ENCODE data around the gene SLX1A. TPM values are rescaled to one million over a fixed set of nuclear protein-coding genes. Genes with fewer than 3 reads are reported as not detected.
"Not testable (repeated sequence)": the region's sequence is repeated elsewhere in the genome, so short reads cannot be mapped to it uniquely, and the experiment has no call there.

Gene SLX1A
- total and polyA plus RNA-seq, 9 donors, result 3.5 to 60.9 (median 26.4) TPM

GRCh38 chr16:30187971-30188561, 5.6 kb upstream of the SLX1A start:
- TF ChIP-seq POLR2A (IDR thresholded peaks at IDR 0.05), result no peak
- no peak for TF ChIP-seq CTCF (IDR thresholded peaks at IDR 0.05)
- no peak for TF ChIP-seq EP300 (IDR thresholded peaks at IDR 0.05)
- 88 to 89% (median 89%) methylated on average over 21 to 23 of the region's 23 CpGs for WGBS, 3 donors
- intact Hi-C loops (cut with DNase I), result no loop called here
- H3K9me3 ChIP-seq, result no peaks in the 10 kb centered on the region
- peaks cover 4% of the 10 kb centered on the region for H3K4me1 ChIP-seq (ENCODE audit: insufficient read depth)
- H3K27ac ChIP-seq, result no peak overlapping the region
- H3K27me3 ChIP-seq, result no peaks in the 10 kb centered on the region
- DNase-seq, result peak in 1 of 5 donors; percentile 24
- no peak overlapping the region for H3K4me3 ChIP-seq
- H3K36me3 ChIP-seq, result no peaks in the 10 kb centered on the region

- intact Hi-C loops (cut with DNase I); H3K27ac ChIP-seq; H3K9me3 ChIP-seq; H3K36me3 ChIP-seq; H3K27me3 ChIP-seq; H3K4me3 ChIP-seq; H3K4me1 ChIP-seq (ENCODE audit: insufficient read depth); DNase-seq: not testable (repeated sequence)
- WGBS, 3 donors, result 89 to 97% (median 95%) methylated on average over 6 of the region's 12 CpGs
These were observed 2.5 kb upstream of the SLX1A start for GRCh38 chr16:30191158-30191557.

- no CpG with 5 or more reads among the region's 21 CpGs for WGBS, 3 donors
- H3K36me3 ChIP-seq; H3K4me1 ChIP-seq (ENCODE audit: insufficient read depth); H3K27ac ChIP-seq; H3K4me3 ChIP-seq; H3K27me3 ChIP-seq; intact Hi-C loops (cut with DNase I); H3K9me3 ChIP-seq; DNase-seq: not testable (repeated sequence)
These were observed 577 bp upstream of the SLX1A start for GRCh38 chr16:30193098-30193497.

GRCh38 chr16:30194172-30194925, 674 bp downstream of the SLX1A start:
- H3K4me3 ChIP-seq, result peak overlapping the region; percentile 32
- H3K27me3 ChIP-seq; H3K27ac ChIP-seq; intact Hi-C loops (cut with DNase I); H3K4me1 ChIP-seq (ENCODE audit: insufficient read depth); H3K36me3 ChIP-seq; H3K9me3 ChIP-seq: not testable (repeated sequence)
- 2 to 4% (median 2%) methylated on average over 11 to 19 of the region's 60 CpGs for WGBS, 3 donors
- DNase-seq, result peak in 2 of 5 donors; percentile 7 to 50

GRCh38 chr16:30197001-30197400, 3.3 kb downstream of the SLX1A start:
- 80 to 98% methylated on average over 1 of the region's 2 CpGs; no CpG with 5 or more reads in 1 of the 3 donors for WGBS, 3 donors
- H3K36me3 ChIP-seq; intact Hi-C loops (cut with DNase I); H3K27me3 ChIP-seq; H3K4me1 ChIP-seq (ENCODE audit: insufficient read depth); H3K9me3 ChIP-seq; H3K27ac ChIP-seq; H3K4me3 ChIP-seq: not testable (repeated sequence)
- DNase-seq, result peak in 1 of 5 donors; percentile 4

GRCh38 chr16:30199049-30199448, 5.4 kb downstream of the SLX1A start, which contains the start of gene SULT1A3:
SULT1A3 (plus strand) TSS chr16:30199255; CDS start chr16:30200729, 1,474 bp downstream.
- WGBS, 3 donors, result no CpG with 5 or more reads among the region's 3 CpGs
- intact Hi-C loops (cut with DNase I); H3K36me3 ChIP-seq; H3K27ac ChIP-seq; H3K4me1 ChIP-seq (ENCODE audit: insufficient read depth); DNase-seq; H3K9me3 ChIP-seq; H3K27me3 ChIP-seq; H3K4me3 ChIP-seq: not testable (repeated sequence)

GRCh38 chr16:30199608-30200343, 6.1 kb downstream of the SLX1A start:
- H3K27me3 ChIP-seq; H3K27ac ChIP-seq; H3K4me3 ChIP-seq; H3K9me3 ChIP-seq; intact Hi-C loops (cut with DNase I); H3K4me1 ChIP-seq (ENCODE audit: insufficient read depth); H3K36me3 ChIP-seq; DNase-seq: not testable (repeated sequence)
- WGBS, 3 donors, result no CpG with 5 or more reads among the region's 15 CpGs

- H3K4me1 ChIP-seq (ENCODE audit: insufficient read depth); intact Hi-C loops (cut with DNase I); H3K27ac ChIP-seq; H3K9me3 ChIP-seq; H3K27me3 ChIP-seq; H3K36me3 ChIP-seq: not testable (repeated sequence)
- 1% methylated on average over 20 of the region's 52 CpGs; no CpG with 5 or more reads in 2 of the 3 donors for WGBS, 3 donors
- H3K4me3 ChIP-seq, result peak overlapping the region; percentile 27
- DNase-seq, result peak; percentile 5 to 46 (median 24)
These were observed 12.0 kb downstream of the SLX1A start for GRCh38 chr16:30205541-30206236.

GRCh38 chr16:30206252-30206651, 12.6 kb downstream of the SLX1A start:
- H3K4me3 ChIP-seq, result peak overlapping the region; percentile 27
- intact Hi-C loops (cut with DNase I); H3K27me3 ChIP-seq; H3K36me3 ChIP-seq; H3K4me1 ChIP-seq (ENCODE audit: insufficient read depth); H3K9me3 ChIP-seq; H3K27ac ChIP-seq; DNase-seq: not testable (repeated sequence)
- no CpG with 5 or more reads among the region's 33 CpGs for WGBS, 3 donors
